Keratinocyte (primary cell): ENCODE data around the gene CORO7. TPM values are rescaled to one million over a fixed set of nuclear protein-coding genes. Genes with fewer than 3 reads are reported as not detected.

Experiments used
- DNase-seq: peaks from one replicate; pipeline ENCODE4 v3.0.0-alpha.2; 2011; ENCODE audit warnings: low read depth, missing footprints, low spot score
- FAIRE-seq: peaks from 2 replicates; lab custom pipeline; 2011; peaks lifted over from hg19 to GRCh38; lab: Jason Lieb, UNC
- H2AFZ ChIP-seq: 2 replicates; pipeline ENCODE4 v1.6.0; 2012; ENCODE audit warnings: low read length, control low read depth, inconsistent platforms; ENCODE audit not compliant: control insufficient read depth
- H3K27ac ChIP-seq: 2 replicates; pipeline ENCODE4 v1.5.1; 2011; ENCODE audit warnings: low read length; ENCODE audit not compliant: control insufficient read depth, insufficient read depth
- H3K27me3 ChIP-seq: 3 replicates; pipeline ENCODE4 v1.6.0; 2011; ENCODE audit warnings: low read length; ENCODE audit not compliant: control insufficient read depth, insufficient read depth; ENCODE audit errors: extremely low read depth
- H3K36me3 ChIP-seq, 2 experiments: 2 replicates in 1 of 2; 3 replicates in 1 of 2; pipeline ENCODE4 v1.5.1; 2011; ENCODE audit warnings: low read length in 2 of 2, mild to moderate bottlenecking in 1 of 2; ENCODE audit not compliant: control insufficient read depth in 2 of 2, insufficient read depth in 2 of 2; ENCODE audit errors: extremely low read depth in 1 of 2
- H3K4me1 ChIP-seq: 3 replicates; pipeline ENCODE4 v1.5.1; 2011; ENCODE audit warnings: low read length; ENCODE audit not compliant: control insufficient read depth, insufficient read depth; ENCODE audit errors: extremely low read depth
- H3K4me2 ChIP-seq: 3 replicates; pipeline ENCODE4 v1.6.0; 2011; ENCODE audit warnings: low read depth, low read length; ENCODE audit not compliant: control insufficient read depth, insufficient read depth; ENCODE audit errors: extremely low read depth
- H3K4me3 ChIP-seq, 3 experiments: fragments of 200-600 bp in 1 of 3; sonication (generic) in 1 of 3; 2 replicates in 2 of 3; 3 replicates in 1 of 3; pipeline ENCODE4 v1.5.1; 2011 to 2016; ENCODE audit warnings: low read length in 3 of 3, mild to moderate bottlenecking in 3 of 3, control low read depth in 2 of 3, inconsistent platforms in 1 of 3, low read depth in 1 of 3, mixed read lengths in 1 of 3, mixed run types in 1 of 3, moderate library complexity in 1 of 3; ENCODE audit not compliant: control insufficient read depth in 2 of 3, insufficient read depth in 2 of 3; ENCODE audit errors: extremely low read depth in 1 of 3
- H3K79me2 ChIP-seq: 2 replicates; pipeline ENCODE4 v1.6.0; 2012; ENCODE audit warnings: low read length; ENCODE audit not compliant: control insufficient read depth, insufficient read depth
- H3K9ac ChIP-seq: 3 replicates; pipeline ENCODE4 v1.6.0; 2011; ENCODE audit warnings: low read length; ENCODE audit not compliant: control insufficient read depth, insufficient read depth; ENCODE audit errors: extremely low read depth
- H3K9me1 ChIP-seq: 3 replicates; pipeline ENCODE4 v1.6.0; 2011; ENCODE audit warnings: low read length; ENCODE audit not compliant: control insufficient read depth, insufficient read depth; ENCODE audit errors: extremely low read depth
- H3K9me3 ChIP-seq: 2 replicates; pipeline ENCODE4 v1.5.1; 2012; ENCODE audit warnings: low read depth, low read length; ENCODE audit not compliant: control insufficient read depth
- H4K20me1 ChIP-seq: 3 replicates; pipeline ENCODE4 v1.6.0; 2011; ENCODE audit warnings: low read length; ENCODE audit not compliant: control insufficient read depth, insufficient read depth; ENCODE audit errors: extremely low read depth
- CTCF ChIP-seq, 3 experiments: IDR thresholded peaks in 1 of 3; conservative IDR thresholded peaks in 1 of 3; optimal IDR thresholded peaks in 1 of 3; 2 replicates in 2 of 3; 3 replicates in 1 of 3; pipeline versions ENCODE3 to v1.5.1; 2011; ENCODE audit warnings: low read length in 3 of 3, mild to moderate bottlenecking in 3 of 3, moderate library complexity in 2 of 3, control low read depth in 1 of 3, inconsistent platforms in 1 of 3; ENCODE audit not compliant: insufficient read depth in 2 of 3; ENCODE audit errors: extremely low read depth in 1 of 3
- EZH2 ChIP-seq: IDR thresholded peaks from one replicate; pipeline ENCODE4 v1.6.1; 2012; ENCODE audit warnings: inconsistent platforms, mild to moderate bottlenecking, low read length, moderate library complexity
- dilution Hi-C: fragments of 300-500 bp; cut with MboI; formaldehyde crosslinking; loops from one replicate; pipeline ENCODE4 v1.7.0; 2020; ENCODE audit warnings: low sequenced_read_pairs; ENCODE audit not compliant: extremely low pct_ligation_motif_present
- polyA plus RNA-seq, 5 experiments: library from polyadenylated mRNA; depleted of rRNA in 3 of 5; stranded (reverse) in 3 of 5; stranded (forward) in 1 of 5; unstranded in 1 of 5; fragments of >200 nt; gene quantifications; 1 replicate in 1 of 5; 2 replicates in 3 of 5; 3 replicates in 1 of 5; pipeline versions ENCODE4 v1.2.1 to v1.2.3, GENCODE V29; 2011 to 2012; ENCODE audit warnings: missing spikeins in 2 of 5, low read depth in 1 of 5, low replicate concordance in 1 of 5

Gene CORO7
- polyA plus RNA-seq, 1 donor (not counting 4 experiments of a cell fraction or from before 2014, with no cell fraction given), result 8.4 TPM

- Histone ChIP-seq H4K20me1 (peaks cover 2% of the 10 kb centered on the region), H3K36me3 (peaks cover 0 to 12% of the 10 kb centered on the region in 2 experiments), H3K4me1 (peaks cover 13% of the 10 kb centered on the region), H3K9ac (no peak overlapping the region), H2AFZ (no peak overlapping the region), H3K4me2 (peak overlapping the region; percentile 81), H3K9me1 (no peaks in the 10 kb centered on the region), H3K27me3 (no peaks in the 10 kb centered on the region), H3K27ac (peak overlapping the region; percentile 52), H3K9me3 (no peaks in the 10 kb centered on the region), H3K79me2 (peaks cover 36% of the 10 kb centered on the region), H3K4me3 (no peak overlapping the region)
- DNase-seq (no peak), FAIRE-seq (no peak)
- dilution Hi-C loops, result no loop called here
- TF ChIP-seq EZH2 (no peak), CTCF (optimal IDR thresholded peaks at IDR 0.05 in 1 of 3, IDR thresholded peaks at IDR 0.05 in 1 of 3, conservative IDR thresholded peaks at IDR 0.05 in 1 of 3; ENCODE audit: extremely low read depth in 1 of 3, insufficient read depth in 2 of 3, low read length in 3 of 3) (no peak)
Observed at GRCh38 chr16:4351880-4352279, 64.5 kb downstream of the CORO7 start.

- FAIRE-seq (no peak), DNase-seq (no peak)
- dilution Hi-C loops, result no loop called here
Observed at GRCh38 chr16:4350787-4351659, 65.4 kb downstream of the CORO7 start, which contains the start of gene PAM16. TSS of gene PAM16 (minus strand) at chr16:4351321. CDS start at chr16:4351234, 87 bp downstream.

More at GRCh38 chr16:4350787-4351659, 65.4 kb downstream of the CORO7 start, which contains the start of gene PAM16:
- H3K4me2 ChIP-seq, result peak within 1 kb of the TSS; percentile 81
- no peaks in the 10 kb centered on the region for H3K9me3 ChIP-seq
- H4K20me1 ChIP-seq, result peaks cover 2% of the 10 kb centered on the region
- peak within 1 kb of the TSS; percentile 61 to 80 (median 74) for H3K4me3 ChIP-seq
- H3K9ac ChIP-seq, result peak within 1 kb of the TSS; percentile 86
- no peaks in the 10 kb centered on the region for H3K9me1 ChIP-seq
- peak within 1 kb of the TSS; percentile 43 for H2AFZ ChIP-seq
- H3K36me3 ChIP-seq, result peaks cover 0 to 10% of the 10 kb centered on the region in 2 experiments
- peaks cover 43% of the 10 kb centered on the region for H3K79me2 ChIP-seq
- H3K27me3 ChIP-seq, result no peaks in the 10 kb centered on the region
- TF ChIP-seq CTCF (optimal IDR thresholded peaks at IDR 0.05 in 1 of 3, IDR thresholded peaks at IDR 0.05 in 1 of 3, conservative IDR thresholded peaks at IDR 0.05 in 1 of 3; ENCODE audit: extremely low read depth in 1 of 3, insufficient read depth in 2 of 3, low read length in 3 of 3) (peak in 2 of 3 experiments; percentile 5 to 33), EZH2 (no peak)
- H3K27ac ChIP-seq, result peak within 1 kb of the TSS; percentile 58
- H3K4me1 ChIP-seq, result peaks cover 13% of the 10 kb centered on the region
